ENCODE measurements around the gene VDR.

Gene VDR

GRCh38 chr12:47829584-47829983 lies 75.2 kb downstream of the VDR start:
- Mint-ChIP-seq H3K27ac (peak overlapping the region; percentile 93 to 96 (median 95)), H3K9me3 (no peaks in the 10 kb centered on the region), H3K4me1 (peaks cover 52% of the 10 kb centered on the region), H3K27me3 (ENCODE audit: low read depth) (peaks cover 3% of the 10 kb centered on the region), H3K36me3 (ENCODE audit: low read depth) (no peaks in the 10 kb centered on the region), H3K4me3 (no peak overlapping the region)
- no peak for TF ChIP-seq CTCF (IDR thresholded peaks at IDR 0.05; ENCODE audit: unreplicated experiment in 3 of 3)

GRCh38 chr12:47828976-47829482 lies 75.8 kb downstream of the VDR start:
- Mint-ChIP-seq H3K4me3 (peak overlapping the region in 1 of 3 experiments; percentile 60), H3K9me3 (no peaks in the 10 kb centered on the region), H3K4me1 (peaks cover 52% of the 10 kb centered on the region), H3K36me3 (ENCODE audit: low read depth) (no peaks in the 10 kb centered on the region), H3K27ac (peak overlapping the region; percentile 93 to 96 (median 95)), H3K27me3 (ENCODE audit: low read depth) (peaks cover 3% of the 10 kb centered on the region)
- no peak for TF ChIP-seq CTCF (IDR thresholded peaks at IDR 0.05; ENCODE audit: unreplicated experiment in 3 of 3)

- H3K4me1 Mint-ChIP-seq: peaks cover 51% of the 10 kb centered on the region
- TF ChIP-seq CTCF (IDR thresholded peaks at IDR 0.05; ENCODE audit: unreplicated experiment in 3 of 3): no peak
- H3K27me3 Mint-ChIP-seq (ENCODE audit: low read depth): peaks cover 3% of the 10 kb centered on the region
- no peaks in the 10 kb centered on the region for H3K36me3 Mint-ChIP-seq (ENCODE audit: low read depth)
- peak overlapping the region in 1 of 3 experiments; percentile 60 for H3K4me3 Mint-ChIP-seq
- peak overlapping the region; percentile 93 to 96 (median 95) for H3K27ac Mint-ChIP-seq
- no peaks in the 10 kb centered on the region for H3K9me3 Mint-ChIP-seq
Observed at GRCh38 chr12:47828008-47828975, 76.5 kb downstream of the VDR start.

GRCh38 chr12:47825173-47825639 lies 79.6 kb downstream of the VDR start:
- peaks cover 71% of the 10 kb centered on the region for H3K4me1 Mint-ChIP-seq
- peak overlapping the region in 1 of 3 experiments; percentile 6 for H3K4me3 Mint-ChIP-seq
- no peaks in the 10 kb centered on the region for H3K27me3 Mint-ChIP-seq (ENCODE audit: low read depth)
- no peaks in the 10 kb centered on the region for H3K9me3 Mint-ChIP-seq
- peak overlapping the region in 2 of 3 experiments; percentile 37 to 99 for H3K27ac Mint-ChIP-seq
- H3K36me3 Mint-ChIP-seq (ENCODE audit: low read depth): no peaks in the 10 kb centered on the region
- no peak for TF ChIP-seq CTCF (IDR thresholded peaks at IDR 0.05; ENCODE audit: unreplicated experiment in 3 of 3)

- Mint-ChIP-seq H3K4me3 (no peak overlapping the region), H3K4me1 (peaks cover 73% of the 10 kb centered on the region), H3K27me3 (ENCODE audit: low read depth) (no peaks in the 10 kb centered on the region), H3K9me3 (no peaks in the 10 kb centered on the region), H3K36me3 (ENCODE audit: low read depth) (no peaks in the 10 kb centered on the region), H3K27ac (peak overlapping the region in 2 of 3 experiments; percentile 37 to 99)
- TF ChIP-seq CTCF (IDR thresholded peaks at IDR 0.05; ENCODE audit: unreplicated experiment in 3 of 3): no peak
Observed at GRCh38 chr12:47824635-47825034, 80.2 kb downstream of the VDR start.
